Heart right ventricle (tissue), 16 donors: ENCODE results near the gene TBRG4. TPM values are rescaled to one million over a fixed set of nuclear protein-coding genes. Genes with fewer than 3 reads are reported as not detected.

Source experiments
- ATAC-seq, 8 donors: fragments of 200-7000 bp; cut with Tn5 transposase; one replicate each; pipeline ENCODE4 v1.9.1; 2020; ENCODE audit warnings: mild to moderate bottlenecking in 8 of 8, moderate library complexity in 8 of 8, moderate number of reproducible peaks in 1 of 8
- DNase-seq, 2 donors: peaks; one replicate each; pipeline ENCODE4 v3.0.0-alpha.2; 2020
- H3K27ac ChIP-seq, 10 donors: fragments of 200-600 bp; sonication (generic) in 2 of 10; one replicate each; pipeline versions ENCODE4 v1.5.0 to v1.8.0; 2020 to 2022; ENCODE audit warnings: mild to moderate bottlenecking in 3 of 10
- H3K27me3 ChIP-seq, 7 donors: fragments of 200-600 bp; one replicate each; pipeline ENCODE4 v1.8.0; 2021 to 2022; ENCODE audit warnings: mild to moderate bottlenecking in 2 of 7
- H3K36me3 ChIP-seq, 9 donors: fragments of 200-600 bp; sonication (generic) in 1 of 9; one replicate each; pipeline versions ENCODE4 v1.5.0 to v1.8.0; 2020 to 2022; ENCODE audit warnings: mild to moderate bottlenecking in 2 of 9
- H3K4me1 ChIP-seq, 9 donors: fragments of 200-600 bp; sonication (generic) in 1 of 9; one replicate each; pipeline versions ENCODE4 v1.5.0 to v1.8.0; 2020 to 2022; ENCODE audit warnings: mild to moderate bottlenecking in 4 of 9
- H3K4me3 ChIP-seq, 10 donors: fragments of 200-600 bp; sonication (generic) in 2 of 10; one replicate each; pipeline versions ENCODE4 v1.5.0 to v1.8.0; 2020 to 2022; ENCODE audit warnings: mild to moderate bottlenecking in 7 of 10, moderate library complexity in 2 of 10
- H3K9me3 ChIP-seq, 11 donors: fragments of 200-600 bp in 10 of 11; sonication (generic) in 2 of 11; one replicate each; pipeline versions ENCODE4 v1.5.0 to v1.8.0; 2013 to 2022; ENCODE audit warnings: mild to moderate bottlenecking in 2 of 11, control low read depth in 1 of 11, moderate library complexity in 1 of 11
- CTCF ChIP-seq, 9 donors: fragments of 200-600 bp; sonication (generic) in 2 of 9; IDR thresholded peaks; one replicate each; pipeline versions ENCODE4 v1.5.0 to v1.8.0; 2021 to 2022; ENCODE audit warnings: antibody characterized with exemption in 9 of 9, mild to moderate bottlenecking in 5 of 9, moderate library complexity in 1 of 9
- WGBS, 2 donors: extraction: QIAGEN DNeasy Blood & Tissue Kit; methylation state at CpG; one replicate each; pipeline ENCODE4 v1.1.7; 2013; ENCODE audit warnings: inconsistent platforms in 1 of 2; 5-methylcytosine and 5-hydroxymethylcytosine counted together
- intact Hi-C, 10 donors: fragments of 100-400 bp; cut with DNase I; formaldehyde crosslinking; loops; one replicate each; pipeline versions ENCODE4 v1.11.1 to v1.14.2; 2022
- polyA plus RNA-seq, 2 donors: library from polyadenylated mRNA; stranded (reverse); fragments of 200-250 nt; gene quantifications; one replicate each; pipeline ENCODE4 v1.2.3, GENCODE V29; 2013
- total RNA-seq, 10 donors: library from RNA; stranded (reverse); fragmentation: NEBNext Ultra II Directional in 3 of 10; extraction: Animal tissue kit (Norgen Biotek cat#: 25700) in 3 of 10; gene quantifications; one replicate each; pipeline versions ENCODE4 v1.2.1 to v1.2.4, GENCODE V29; 2021 to 2023
- donor health status: Arrhythmogenic right ventricular cardiomyopathy.
- donor health status: ischemic (EF 13 %, LVEDD 7.1; RV severe dilation, severe dysfunction).
- donor health status: healthy with polysubstance abuse.
- donor health status: DM: no; HTN: yes; CAD: no.
- donor health status: DM: no; HTN: no; CAD: no.
- donor health status: ischemic (EF 25% LVEDD 6.9; RV normal size, moderate dysfunction).
- donor health status: ischemic (EF 25% LVEDD 5.7; RV mildly dilated, moderate dysfunction).
- donor health status: healthy.
- donor health status: DM: yes; HTN: yes; CAD: no.
- donor health status: Ischemic cardiomyopathy.
- donor health status: ischemic (EF 35%, LVEDD 5.7; RV mildly dilated, moderate dysfunction).
- donor health status: nonischemic (EF 11% LVEDD 7.7; RV severe dilation, severe dysfunction).
- donor health status: DM: yes; HTN: yes; CAD: no.
- donor health status: PGD.
- donor health status: ischemic (EF 29% LVEDD 5.4; RV normal size, mild dysfunction).
- donor health status: nonischemic (EF 23%, LVEDD 6.1; RV moderate dilation, normal function).

Gene TBRG4
- total and polyA plus RNA-seq, 12 donors, result 57.1 to 93.9 (median 67.4) TPM

GRCh38 chr7:45132708-45133320 is 21.3 kb upstream of the TBRG4 start:
- Histone ChIP-seq H3K9me3 (no peaks in the 10 kb centered on the region), H3K27me3 (peaks cover 0 to 2% (median 0%) of the 10 kb centered on the region in 7 donors), H3K4me3 (no peak overlapping the region), H3K27ac (no peak overlapping the region), H3K36me3 (no peaks in the 10 kb centered on the region), H3K4me1 (no peaks in the 10 kb centered on the region)
- intact Hi-C loops, result loop anchor here (5.0 to 10.0 kb wide), 7 partner anchors 58 to 548 kb away; partner anchors contain the start of genes TMED4 (in 6 of the 10) and MYO1G (in 1 of the 10)
- TF ChIP-seq CTCF (IDR thresholded peaks at IDR 0.05), result no peak
- ATAC-seq (no peak), DNase-seq (no peak)
- WGBS, 2 donors, result 81 to 82% methylated on average over 8 of the region's 8 CpGs

DNA sequence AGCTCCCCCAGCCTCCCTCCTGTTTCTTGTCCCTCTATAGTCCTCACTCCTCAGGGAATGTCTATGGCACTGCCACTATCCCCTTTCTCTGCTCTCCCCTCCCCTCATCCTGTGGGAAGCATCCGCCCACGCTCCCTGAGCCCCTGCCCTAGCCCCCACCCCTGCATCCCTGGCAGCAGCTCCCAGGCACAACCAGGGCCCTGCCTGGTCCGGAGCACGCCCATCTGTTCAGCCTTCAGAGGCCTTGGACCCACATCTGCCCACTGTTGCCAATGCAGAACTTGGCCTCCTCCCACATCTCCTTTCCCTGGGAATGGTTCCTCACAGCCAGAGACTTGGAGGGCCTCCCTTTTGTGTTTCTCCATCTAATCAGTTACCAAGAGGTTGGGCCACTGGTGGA is 20.4 kb upstream of the TBRG4 start:
- intact Hi-C loops, result loop anchor here (5.0 to 10.0 kb wide), 7 partner anchors 57 to 547 kb away; partner anchors contain the start of genes TMED4 (in 6 of the 10) and MYO1G (in 1 of the 10)
- WGBS, 2 donors, result 71 to 77% methylated on average over 4 of the region's 4 CpGs
- Histone ChIP-seq H3K9me3 (no peaks in the 10 kb centered on the region), H3K27me3 (no peaks in the 10 kb centered on the region), H3K4me3 (no peak overlapping the region), H3K36me3 (no peaks in the 10 kb centered on the region), H3K27ac (no peak overlapping the region), H3K4me1 (no peaks in the 10 kb centered on the region)
- no peak for TF ChIP-seq CTCF (IDR thresholded peaks at IDR 0.05)
- ATAC-seq (no peak), DNase-seq (no peak)

- DNase-seq, result no peak
- H3K9me3 ChIP-seq, result no peaks in the 10 kb centered on the region
- H3K36me3 ChIP-seq, result no peaks in the 10 kb centered on the region
- no peaks in the 10 kb centered on the region for H3K4me1 ChIP-seq
- H3K27me3 ChIP-seq, result no peaks in the 10 kb centered on the region
- no peak overlapping the region for H3K27ac ChIP-seq
- no peak overlapping the region for H3K4me3 ChIP-seq
- no peak for TF ChIP-seq CTCF (IDR thresholded peaks at IDR 0.05)
- intact Hi-C loops, result loop anchor here (5.0 to 10.0 kb wide), 7 partner anchors 56 to 546 kb away; partner anchors contain the start of genes TMED4 (in 6 of the 10) and MYO1G (in 1 of the 10)
- 86 to 90% methylated on average over 9 of the region's 9 CpGs for WGBS, 2 donors
- ATAC-seq, result no peak
These were observed 19.4 kb upstream of the TBRG4 start for GRCh38 chr7:45130910-45131309.

DNA sequence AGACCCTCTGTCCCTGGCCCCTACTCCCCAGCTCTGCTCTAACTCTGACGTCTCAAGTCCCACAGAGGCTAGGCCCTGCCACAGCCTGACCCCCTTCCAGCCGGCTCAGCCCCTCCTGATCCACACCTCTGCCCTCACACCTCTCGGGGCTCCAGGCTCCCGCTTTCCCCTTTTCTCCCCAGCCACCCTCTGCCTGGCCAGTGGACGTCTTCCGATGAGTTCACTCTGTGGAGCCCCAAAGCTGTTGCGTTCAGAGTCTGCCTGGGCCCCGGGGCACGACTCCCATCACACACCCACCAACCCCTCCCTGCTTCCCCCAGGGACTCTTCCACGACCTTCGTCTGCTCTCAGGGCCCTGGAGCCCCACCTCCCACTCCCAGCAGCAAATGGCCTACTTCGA is 18.4 kb upstream of the TBRG4 start:
- intact Hi-C loops, result loop anchor here (5.0 to 10.0 kb wide), 7 partner anchors 55 to 545 kb away; partner anchors contain the start of genes TMED4 (in 6 of the 10) and MYO1G (in 1 of the 10)
- ATAC-seq, result no peak
- H3K9me3 ChIP-seq, result no peaks in the 10 kb centered on the region

More for the DNA sequence above, 18.4 kb upstream of the TBRG4 start:
- 75 to 77% methylated on average over 12 of the region's 12 CpGs for WGBS, 2 donors
- Histone ChIP-seq H3K4me3 (no peak overlapping the region), H3K27ac (no peak overlapping the region), H3K36me3 (no peaks in the 10 kb centered on the region), H3K27me3 (no peaks in the 10 kb centered on the region), H3K4me1 (no peaks in the 10 kb centered on the region)
- no peak for TF ChIP-seq CTCF (IDR thresholded peaks at IDR 0.05)
- no peak for DNase-seq
